Globus pallidus (tissue), 1 donor: ENCODE data around the gene BCL2L1.
A peak's percentile ranks its signal among the peaks of the same experiment; 100 is the strongest.
"Not testable (repeated sequence)": the region's sequence is repeated elsewhere in the genome, so short reads cannot be mapped to it uniquely, and the experiment has no call there.

ENCODE experiments used
- DNase-seq: peaks from one replicate; pipeline ENCODE4 v3.0.0-alpha.2; 2015; ENCODE audit warnings: low spot score

The BCL2L1 gene

GRCh38 chr20:31674895-31675827 is 47.5 kb downstream of the BCL2L1 start:
- DNase-seq, result peak; percentile 76

- no peak for DNase-seq
These were observed 48.7 kb downstream of the BCL2L1 start for GRCh38 chr20:31673943-31674463.

DNA sequence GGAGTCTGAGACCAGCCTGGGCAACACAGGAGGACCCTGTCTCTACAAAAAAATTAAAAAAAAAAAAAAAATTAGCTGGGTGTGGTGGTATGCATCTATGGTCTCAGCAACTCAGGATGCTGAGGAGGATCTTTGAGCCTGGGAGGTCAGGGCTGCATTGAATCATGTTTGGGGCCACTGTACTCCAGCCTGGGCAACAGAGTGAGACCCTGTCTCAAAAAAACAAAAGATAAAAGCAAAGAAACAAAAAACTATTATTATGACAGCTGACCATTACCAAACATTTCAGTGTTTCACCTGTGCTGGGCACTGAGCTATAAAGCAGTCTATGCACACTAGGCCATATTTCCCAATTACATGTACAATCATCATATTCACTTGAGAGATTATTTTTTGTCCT is 49.2 kb downstream of the BCL2L1 start:
- DNase-seq, result no peak

GRCh38 chr20:31671324-31671723 is 51.3 kb downstream of the BCL2L1 start:
- DNase-seq, result no peak

GRCh38 chr20:31670371-31671228 is 52.1 kb downstream of the BCL2L1 start:
- DNase-seq, result peak; percentile 93

DNA sequence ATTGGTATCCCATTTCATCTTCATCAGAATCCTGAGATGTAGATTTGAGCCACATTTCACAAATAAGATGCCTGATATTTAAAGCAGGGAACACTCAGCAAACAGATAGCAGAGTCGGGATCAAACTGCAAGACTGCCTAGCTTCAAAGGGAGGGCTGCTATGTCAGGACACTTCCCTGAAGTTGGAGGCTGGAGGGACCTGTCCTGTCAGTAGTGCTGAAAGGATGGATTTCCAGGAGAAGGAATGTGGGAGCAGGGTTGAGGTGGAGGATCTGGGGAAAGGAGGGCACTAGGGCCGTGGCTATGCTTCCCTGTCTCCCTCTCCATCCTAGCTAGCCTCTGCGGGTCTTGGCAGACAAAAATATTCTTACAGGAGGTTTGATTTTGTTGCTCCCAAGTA is 52.8 kb downstream of the BCL2L1 start:
- DNase-seq, result no peak

GRCh38 chr20:31668944-31669343 is 53.7 kb downstream of the BCL2L1 start:
- not testable (repeated sequence) for DNase-seq

DNA sequence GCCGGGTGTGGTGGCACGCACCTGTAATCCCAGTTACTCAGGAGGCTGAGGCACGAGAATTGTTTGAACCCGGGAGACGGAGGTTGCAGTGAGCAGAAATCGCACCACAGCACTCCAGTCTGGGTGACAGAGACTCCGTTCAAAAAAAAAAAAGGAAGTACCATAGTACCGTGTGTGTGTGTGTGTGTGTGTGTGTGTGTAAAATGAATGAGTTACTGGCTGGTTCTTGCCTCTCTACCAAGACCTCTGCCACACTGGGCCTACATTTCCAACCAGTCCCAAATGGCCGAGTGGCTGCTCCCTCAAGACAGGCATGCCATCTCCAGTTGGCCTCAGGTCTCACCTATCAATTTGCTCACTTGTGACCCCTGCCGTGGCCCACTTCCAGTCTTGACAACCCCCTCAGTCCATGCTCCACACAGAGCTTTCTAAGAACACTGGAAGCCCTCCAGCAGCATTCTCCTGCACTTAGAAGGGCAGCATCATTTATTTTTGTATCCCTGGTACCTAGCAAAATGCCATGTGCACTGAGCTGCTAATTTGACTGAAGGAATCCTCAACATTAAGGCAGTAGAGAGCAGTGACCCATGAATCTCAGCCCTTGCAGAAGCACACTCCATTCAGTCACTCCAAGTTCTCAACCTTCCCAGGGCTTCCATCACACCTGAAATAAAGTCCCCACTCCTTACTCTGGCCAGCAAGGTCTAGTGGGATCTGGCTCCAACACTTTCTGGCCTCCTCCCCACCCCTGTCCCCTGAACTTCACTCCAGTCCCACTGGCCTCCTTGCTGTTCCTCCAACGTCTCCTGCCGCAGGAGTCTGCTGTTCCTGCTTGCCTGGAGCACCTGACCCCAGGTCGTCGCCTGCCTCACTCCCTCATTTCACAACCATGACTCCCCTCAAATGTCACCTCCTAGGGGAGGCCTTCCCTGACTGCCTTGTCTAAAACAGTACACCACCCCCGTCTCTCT is 55.1 kb downstream of the BCL2L1 start:
- no peak for DNase-seq

GRCh38 chr20:31666258-31667042 is 56.2 kb downstream of the BCL2L1 start:
- DNase-seq, result peak; percentile 84

DNA sequence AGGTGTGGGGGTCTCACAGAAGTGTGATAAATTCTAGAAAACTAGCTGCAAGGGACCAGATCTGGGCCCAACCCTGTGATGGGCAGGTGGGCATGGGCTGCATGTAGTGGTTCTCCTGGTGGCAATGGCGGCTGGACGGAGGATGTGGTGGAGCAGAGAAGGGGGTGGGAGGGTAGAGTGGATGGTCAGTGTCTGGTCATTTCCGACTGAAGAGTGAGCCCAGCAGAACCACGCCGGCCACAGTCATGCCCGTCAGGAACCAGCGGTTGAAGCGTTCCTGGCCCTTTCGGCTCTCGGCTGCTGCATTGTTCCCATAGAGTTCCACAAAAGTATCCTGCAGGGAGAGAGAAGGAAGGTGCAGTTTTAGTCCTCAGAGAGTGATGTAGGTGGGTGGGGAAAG is 56.9 kb downstream of the BCL2L1 start:
- no peak for DNase-seq

DNA sequence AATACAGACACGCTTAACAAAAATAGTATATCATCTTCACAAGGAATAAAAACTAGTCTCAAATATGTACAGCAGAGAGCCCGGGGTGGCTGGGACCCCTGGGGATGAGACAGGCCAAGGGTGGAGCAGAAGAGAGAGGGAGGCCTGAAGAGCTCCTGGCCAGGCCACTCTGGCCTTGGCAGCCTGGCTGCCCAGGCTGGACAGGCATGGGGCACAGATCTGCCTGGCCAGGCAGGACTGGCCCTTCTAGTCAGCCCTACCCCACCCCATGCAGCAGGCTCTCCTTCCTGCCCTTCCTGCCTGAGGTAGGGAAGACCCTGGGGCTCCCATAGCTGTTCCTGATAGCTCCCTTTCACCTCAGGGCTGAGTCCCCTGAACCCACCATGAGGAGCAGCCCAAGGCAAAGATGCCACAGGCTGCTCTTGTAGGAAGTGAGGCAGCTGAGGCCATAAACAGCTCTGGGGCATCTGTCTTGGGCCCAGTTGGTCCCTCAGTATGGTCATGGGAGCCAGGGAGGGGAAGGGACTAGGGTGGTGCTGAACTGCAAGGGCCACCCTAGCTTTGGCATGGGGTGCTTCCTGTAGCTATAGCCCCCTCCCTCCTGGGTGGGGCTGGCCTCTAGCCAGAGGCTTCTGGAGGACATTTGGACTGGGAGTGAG is 57.8 kb downstream of the BCL2L1 start:
- DNase-seq, result no peak

- peak; percentile 74 for DNase-seq
These were observed 58.6 kb downstream of the BCL2L1 start for GRCh38 chr20:31663838-31664695.

DNA sequence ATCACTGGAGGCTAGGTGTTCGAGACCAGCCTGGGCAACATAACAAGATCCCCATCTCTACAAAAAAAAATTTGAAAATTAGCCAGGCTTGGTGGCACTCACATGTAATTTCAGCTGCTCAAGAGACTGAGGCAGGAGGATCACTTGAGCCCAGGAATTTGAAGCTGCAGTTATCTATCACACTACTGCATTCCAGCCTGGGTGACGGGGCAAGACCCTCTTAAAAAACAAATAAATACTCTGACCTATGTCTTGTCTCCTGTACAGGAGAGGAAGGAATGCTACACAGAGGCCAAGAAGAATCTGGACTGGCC is 59.2 kb downstream of the BCL2L1 start:
- DNase-seq, result no peak

GRCh38 chr20:31662372-31662854 is 60.3 kb downstream of the BCL2L1 start:
- DNase-seq, result no peak

DNA sequence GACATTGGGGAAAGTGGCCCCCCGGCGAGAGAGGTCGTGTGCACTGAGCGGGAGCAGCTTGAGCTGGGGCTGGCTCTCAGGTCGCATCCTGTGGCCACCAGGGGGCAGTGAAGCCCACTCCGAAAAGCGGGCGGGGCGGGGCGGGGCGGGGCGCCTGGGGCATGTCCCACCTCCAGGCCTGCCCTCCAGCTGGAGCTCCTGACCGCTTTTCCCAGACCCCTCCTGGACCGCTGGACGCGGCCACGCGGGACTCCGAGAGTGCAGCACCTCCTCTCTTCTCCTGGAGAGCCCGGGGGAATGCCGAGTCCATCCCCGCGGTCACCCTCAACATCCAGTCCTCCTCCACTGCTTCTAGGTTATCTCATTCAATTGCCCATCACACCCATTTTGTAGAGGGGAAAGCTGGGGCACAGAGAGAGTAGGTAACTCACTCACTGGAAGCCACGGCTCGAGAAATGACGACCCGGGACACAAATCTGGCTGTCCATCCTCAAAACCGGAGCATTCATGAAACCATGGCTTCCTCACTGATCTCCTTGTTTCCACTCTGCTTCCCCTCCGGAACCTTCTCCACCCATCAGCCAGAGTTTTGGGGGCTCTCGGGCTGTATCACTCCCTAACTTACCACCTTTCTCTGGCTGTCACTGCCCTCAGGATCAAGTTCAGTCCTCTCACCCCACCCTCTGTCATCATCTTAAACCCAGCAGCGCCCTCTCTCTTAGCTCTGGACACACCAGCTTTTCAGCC is 60.9 kb downstream of the BCL2L1 start:
- peak; percentile 86 for DNase-seq

DNA sequence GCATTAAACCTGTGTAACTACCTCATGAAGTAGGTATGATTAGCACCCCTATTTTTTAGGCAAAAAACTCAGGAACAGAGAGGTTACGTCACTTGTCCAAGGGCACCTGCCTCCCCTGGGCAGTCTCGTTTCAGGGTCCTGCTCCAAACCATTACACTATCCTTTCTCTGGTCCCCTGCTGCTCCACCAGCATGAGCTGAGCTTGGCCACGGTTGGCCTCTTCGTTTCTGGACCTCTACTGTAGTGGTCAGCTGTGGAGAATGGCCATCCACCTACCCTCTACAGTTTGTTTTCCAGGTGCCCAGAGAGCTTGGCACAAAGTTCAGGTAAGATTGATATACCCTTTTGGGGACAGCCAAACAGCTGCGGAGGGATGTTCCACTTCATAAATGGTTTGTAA is 68.1 kb downstream of the BCL2L1 start:
- DNase-seq, result no peak

GRCh38 chr20:31653561-31653960 is 69.1 kb downstream of the BCL2L1 start:
- no peak for DNase-seq

- DNase-seq, result no peak
These were observed 69.7 kb downstream of the BCL2L1 start for GRCh38 chr20:31652917-31653396.
